A673 (cell line): ENCODE data around the gene ILKAP.

Experiments
- CTCF ChIP-seq: fragments of 300-800, 200-600 bp; sonication (generic); conservative IDR thresholded peaks from 2 replicates; pipeline ENCODE4 v1.5.1; 2017; ENCODE audit warnings: low read depth, mild to moderate bottlenecking, antibody characterized with exemption, low read length, moderate library complexity, mixed read lengths
- EZH2 ChIP-seq: fragments of 200-600 bp; sonication (generic); IDR thresholded peaks from 2 replicates; pipeline ENCODE4 v1.6.1; 2017; ENCODE audit warnings: borderline replicate concordance, low read depth, mild to moderate bottlenecking, mixed read lengths, antibody characterized with exemption, low read length; ENCODE audit not compliant: poor library complexity, severe bottlenecking

- TF ChIP-seq CTCF (no peak), EZH2 (no peak)
Observed at GRCh38 chr2:238243496-238244076, 40.1 kb upstream of the ILKAP start.
